HG03575 (cell line): Measurements from ENCODE around the gene DCTPP1.

Experiments
- ATAC-seq: cut with Tn5 transposase; IDR thresholded peaks from one replicate; pipeline ENCODE4 v1.9.1; 2021; ENCODE audit not compliant: unreplicated experiment, insufficient number of reproducible peaks, low FRiP score; ENCODE audit errors: extremely low read depth

Gene DCTPP1

DNA sequence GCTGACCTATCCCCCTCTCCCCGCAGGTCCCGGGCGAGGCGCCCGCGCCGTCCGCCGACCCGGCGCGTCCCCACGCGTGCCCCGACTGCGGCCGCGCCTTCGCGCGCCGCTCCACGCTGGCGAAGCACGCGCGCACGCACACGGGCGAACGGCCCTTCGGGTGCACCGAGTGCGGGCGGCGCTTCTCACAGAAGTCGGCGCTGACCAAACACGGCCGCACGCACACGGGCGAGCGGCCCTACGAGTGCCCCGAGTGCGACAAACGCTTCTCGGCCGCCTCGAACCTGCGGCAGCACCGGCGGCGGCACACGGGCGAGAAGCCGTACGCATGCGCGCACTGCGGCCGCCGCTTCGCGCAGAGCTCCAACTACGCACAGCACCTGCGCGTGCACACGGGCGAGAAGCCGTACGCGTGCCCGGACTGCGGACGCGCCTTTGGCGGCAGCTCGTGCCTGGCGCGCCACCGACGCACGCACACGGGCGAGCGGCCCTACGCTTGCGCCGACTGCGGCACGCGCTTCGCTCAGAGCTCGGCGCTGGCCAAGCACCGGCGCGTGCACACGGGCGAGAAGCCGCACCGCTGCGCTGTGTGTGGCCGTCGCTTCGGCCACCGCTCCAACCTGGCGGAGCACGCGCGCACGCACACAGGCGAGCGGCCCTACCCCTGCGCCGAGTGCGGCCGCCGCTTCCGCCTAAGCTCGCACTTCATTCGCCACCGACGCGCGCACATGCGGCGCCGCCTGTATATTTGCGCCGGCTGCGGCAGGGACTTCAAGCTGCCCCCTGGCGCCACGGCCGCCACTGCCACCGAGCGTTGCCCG lies 12.1 kb downstream of the DCTPP1 start:
- no peak for ATAC-seq

DNA sequence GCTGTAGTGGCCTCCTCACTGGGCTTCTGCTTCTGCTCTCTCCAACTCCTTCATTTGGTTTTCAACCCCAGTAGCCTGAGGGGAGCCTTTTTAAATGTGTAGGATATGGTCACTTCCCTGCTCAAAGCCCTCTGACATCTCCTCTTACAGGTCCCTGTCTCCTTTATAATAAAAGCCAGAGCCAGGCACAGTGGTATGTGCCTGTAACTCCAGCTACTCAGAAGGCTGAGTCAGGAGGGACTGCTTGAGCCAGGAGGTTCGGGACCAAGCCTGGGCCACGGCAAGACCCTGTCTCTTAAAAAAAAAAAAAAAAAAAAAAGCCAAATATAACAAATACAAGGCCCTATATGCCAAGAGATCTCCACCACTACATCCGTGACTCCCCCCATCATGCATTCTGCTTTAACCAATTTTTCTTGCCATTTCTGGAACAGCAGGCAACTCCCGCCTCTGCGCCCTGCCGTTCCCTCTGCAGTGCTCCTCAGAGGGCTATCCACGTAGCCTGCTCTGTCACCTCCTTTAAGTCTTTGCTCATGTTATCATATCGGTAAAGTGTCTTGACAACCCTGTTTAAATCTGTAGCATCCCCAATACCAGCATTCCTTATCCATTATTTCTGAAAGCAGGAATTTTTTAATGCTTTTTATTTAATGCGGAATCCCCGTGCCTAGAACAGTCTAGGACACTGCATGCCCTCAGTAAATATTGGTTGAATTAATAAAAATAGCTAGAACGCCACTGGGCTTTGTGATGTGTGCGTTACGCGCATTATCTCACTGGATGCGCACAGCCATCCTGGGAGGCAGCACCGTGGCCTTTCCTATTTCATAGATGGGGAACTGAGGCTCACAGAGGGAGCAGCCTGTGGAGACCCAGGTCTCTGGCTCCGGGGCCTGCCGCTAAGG lies 13.0 kb downstream of the DCTPP1 start:
- no peak for ATAC-seq

GRCh38 chr16:30416047-30416603 lies 13.7 kb downstream of the DCTPP1 start:
- ATAC-seq = no peak

DNA sequence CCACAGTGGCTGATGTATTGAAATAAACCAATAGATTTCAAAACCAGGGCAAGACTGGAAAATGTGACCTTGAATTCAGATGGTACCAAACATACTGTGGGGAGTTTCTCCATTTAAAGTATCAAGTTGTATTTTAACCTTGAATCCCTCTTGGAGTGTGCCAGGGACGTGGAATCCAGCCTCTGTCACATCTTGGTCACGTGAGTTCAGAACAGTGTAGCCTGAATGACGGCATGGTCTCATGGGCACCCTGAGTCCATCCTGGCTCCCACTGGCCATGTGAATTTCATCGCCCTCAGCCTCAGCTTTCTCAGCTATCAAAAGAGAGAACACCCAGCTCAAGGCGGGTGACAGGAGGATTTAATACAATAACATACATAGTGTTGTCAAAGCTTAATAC lies 15.7 kb downstream of the DCTPP1 start:
- ATAC-seq = no peak

GRCh38 chr16:30413112-30413806 lies 16.6 kb downstream of the DCTPP1 start:
- ATAC-seq = no peak

- ATAC-seq = no peak
Measured at GRCh38 chr16:30409125-30410060, 20.4 kb downstream of the DCTPP1 start.

GRCh38 chr16:30407804-30408534 lies 21.9 kb downstream of the DCTPP1 start:
- no peak for ATAC-seq

GRCh38 chr16:30407102-30407803 lies 22.6 kb downstream of the DCTPP1 start, which contains the start of gene ZNF771:
Gene ZNF771 (plus strand): TSS chr16:30407606. CDS start chr16:30408054, 448 bp downstream.
- no peak for ATAC-seq

DNA sequence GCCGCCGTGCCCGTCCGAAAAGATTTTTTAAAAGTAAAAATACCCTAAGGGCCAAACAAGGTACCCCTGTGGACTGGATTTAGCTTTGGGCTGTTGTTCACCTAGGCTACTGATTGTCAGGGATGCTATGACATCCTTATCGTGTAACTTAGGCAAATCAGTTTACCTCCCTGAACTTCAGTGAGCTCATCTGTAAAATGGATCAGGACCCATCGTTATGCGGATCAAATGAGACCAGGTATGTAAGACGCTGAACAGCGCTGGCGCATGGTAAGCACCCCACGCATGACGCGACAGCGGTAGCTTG lies 23.1 kb downstream of the DCTPP1 start:
- ATAC-seq = no peak

GRCh38 chr16:30401768-30402425 lies 27.9 kb downstream of the DCTPP1 start:
- ATAC-seq = no peak

DNA sequence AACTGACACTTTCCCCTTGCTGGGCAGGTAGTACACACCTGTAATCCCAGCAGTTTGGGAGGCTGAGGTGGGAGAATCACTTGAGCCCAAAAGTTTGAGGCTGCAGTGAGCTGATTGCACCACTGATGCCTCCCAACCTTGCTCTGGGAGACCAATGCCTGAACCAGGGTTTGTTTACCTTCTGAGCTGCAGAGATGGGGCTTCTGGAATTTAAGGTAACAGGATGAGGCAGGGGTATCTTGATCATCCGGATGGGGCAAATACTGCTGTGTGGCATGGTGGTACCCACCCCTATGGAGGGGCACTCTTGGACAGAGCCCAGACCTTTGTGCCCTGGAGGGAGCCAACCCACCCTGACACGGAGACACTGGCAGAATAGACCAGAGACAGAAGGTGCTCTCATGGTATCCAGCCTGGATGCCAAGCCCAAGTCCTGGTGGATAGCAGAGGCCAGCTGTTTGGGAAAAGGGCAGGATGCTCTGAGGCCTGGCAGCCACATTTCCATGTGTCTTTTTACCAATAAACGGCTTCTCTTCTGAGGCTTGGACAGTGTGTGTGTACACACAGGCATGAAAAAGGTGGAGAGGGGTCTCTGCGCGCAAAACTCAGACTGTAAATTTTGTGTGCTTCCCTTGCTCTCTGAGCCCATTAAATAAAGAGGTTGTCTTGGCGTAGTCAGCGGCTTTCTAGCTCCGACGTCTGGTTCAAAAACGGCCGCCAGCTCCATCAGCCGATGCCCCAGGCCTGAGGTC lies 30.2 kb downstream of the DCTPP1 start:
- ATAC-seq = no peak

DNA sequence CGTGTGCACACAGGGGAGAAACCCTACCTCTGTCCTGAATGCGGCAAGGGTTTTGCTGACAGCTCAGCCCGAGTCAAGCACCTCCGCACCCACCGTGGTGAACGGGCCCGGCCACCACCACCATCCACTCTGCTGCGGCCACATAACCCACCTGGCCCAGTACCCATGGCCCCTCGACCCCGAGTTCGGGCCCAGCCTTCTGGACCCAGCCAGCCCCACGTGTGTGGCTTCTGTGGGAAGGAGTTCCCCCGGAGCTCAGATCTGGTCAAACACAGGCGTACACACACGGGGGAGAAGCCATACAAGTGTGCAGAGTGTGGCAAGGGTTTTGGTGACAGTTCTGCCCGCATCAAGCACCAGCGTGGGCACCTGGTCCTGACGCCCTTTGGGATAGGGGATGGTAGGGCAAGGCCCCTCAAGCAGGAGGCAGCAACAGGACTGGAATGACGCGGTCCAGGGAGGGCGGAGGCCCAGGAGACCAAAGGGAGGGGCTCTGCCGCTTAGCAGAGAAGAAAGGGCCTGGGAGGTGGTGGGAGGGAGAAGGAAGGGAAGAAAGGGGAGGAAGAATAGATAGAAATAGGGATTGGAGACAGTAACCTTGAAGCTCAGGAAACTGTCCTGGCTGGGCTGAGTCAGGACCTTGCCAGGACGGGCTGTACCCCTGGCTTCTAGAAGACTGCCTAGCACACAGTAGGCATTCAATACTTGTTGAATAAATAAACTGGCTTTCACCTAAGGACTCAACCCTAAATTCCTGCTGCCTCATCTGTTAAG lies 31.0 kb downstream of the DCTPP1 start:
- no peak for ATAC-seq

- no peak for ATAC-seq
Measured at GRCh38 chr16:30397776-30398660, 31.8 kb downstream of the DCTPP1 start.

DNA sequence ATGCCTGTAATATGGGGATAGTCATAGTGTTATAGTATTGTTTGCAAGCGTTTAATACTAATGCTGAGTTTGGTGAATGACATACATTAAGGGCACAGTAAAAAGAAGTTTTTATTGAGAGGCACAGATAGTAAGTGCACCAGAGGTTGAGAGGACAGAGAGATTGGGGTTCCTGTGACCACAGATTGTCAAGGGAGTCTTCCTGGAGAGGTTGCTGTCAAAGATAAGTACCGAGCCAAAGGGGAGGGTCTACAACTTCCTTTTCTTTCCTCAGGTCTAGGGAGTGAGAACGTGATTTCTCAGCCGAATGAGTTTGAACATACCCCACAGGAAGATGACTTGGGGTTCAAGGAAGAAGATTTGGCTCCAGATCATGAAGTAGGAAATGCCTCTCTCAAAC lies 32.8 kb downstream of the DCTPP1 start:
- ATAC-seq = no peak
